Epithelial cell of proximal tubule (primary cell): ENCODE data around the gene SRGAP3. TPM values are rescaled to one million over a fixed set of nuclear protein-coding genes. Genes with fewer than 3 reads are reported as not detected.
"Not testable (repeated sequence)": the region's sequence is repeated elsewhere in the genome, so short reads cannot be mapped to it uniquely, and the experiment has no call there.

Experiments
- DNase-seq: peaks from one replicate; pipeline ENCODE4 v3.0.0-alpha.2; 2011; ENCODE audit warnings: low read depth
- H3K4me3 ChIP-seq: 2 replicates; pipeline ENCODE4 v1.5.1; 2011; ENCODE audit warnings: low read depth, mild to moderate bottlenecking, low read length
- CTCF ChIP-seq: conservative IDR thresholded peaks from 2 replicates; pipeline ENCODE4 v1.5.1; 2012; ENCODE audit warnings: low read depth, mild to moderate bottlenecking, low read length
- total RNA-seq: library from RNA; depleted of rRNA; stranded (reverse); fragments of >200 nt; gene quantifications from 2 replicates; pipeline ENCODE4 v1.2.3, GENCODE V29; 2015

SRGAP3 gene
- total RNA-seq, 1 donor from 2014 or later = 3.4 TPM

DNA sequence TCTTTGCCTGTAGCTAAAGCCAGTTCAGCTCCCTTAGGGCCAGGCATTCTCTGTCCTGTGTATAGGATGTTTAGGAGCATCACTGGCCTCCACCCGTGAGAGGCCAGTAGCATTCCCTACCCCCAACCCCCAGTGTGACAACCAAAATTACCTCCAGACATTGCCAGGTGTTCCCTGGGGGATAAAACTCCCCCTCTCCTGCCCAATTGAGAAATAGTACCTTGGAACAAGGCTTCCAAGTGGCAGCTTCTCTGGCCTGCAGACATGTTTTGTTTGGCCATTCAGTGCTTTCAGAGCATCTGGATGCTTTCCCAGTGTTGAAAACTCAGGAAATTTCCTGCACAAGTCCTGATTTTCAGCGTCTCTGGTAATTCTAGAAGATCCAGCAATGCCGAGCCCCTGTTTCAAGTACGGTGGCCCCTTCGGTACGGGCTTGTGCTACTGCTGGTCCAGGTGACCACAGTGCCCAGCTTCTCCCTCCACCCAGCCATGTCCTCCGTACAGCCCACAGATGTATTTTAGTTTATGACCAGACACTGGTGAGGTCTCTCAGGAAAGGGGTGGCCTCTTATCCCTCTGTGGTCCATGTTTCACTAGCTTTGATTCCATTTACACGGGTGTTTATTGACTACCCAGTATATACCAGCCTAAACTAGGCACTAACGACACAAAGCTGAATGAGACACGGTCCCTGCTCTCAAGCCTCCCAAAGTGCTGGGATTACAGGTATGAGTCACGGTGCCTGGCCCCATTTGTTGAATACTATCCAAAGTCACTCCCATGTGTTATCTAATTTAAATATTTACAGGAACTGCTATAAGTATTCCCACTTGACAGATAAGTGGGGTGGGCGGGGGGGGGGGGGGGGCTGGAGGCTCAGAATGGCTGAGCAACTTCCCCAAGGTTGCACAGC, 160.7 kb downstream of the SRGAP3 start:
- DNase-seq = no peak
- TF ChIP-seq CTCF = no peak

DNA sequence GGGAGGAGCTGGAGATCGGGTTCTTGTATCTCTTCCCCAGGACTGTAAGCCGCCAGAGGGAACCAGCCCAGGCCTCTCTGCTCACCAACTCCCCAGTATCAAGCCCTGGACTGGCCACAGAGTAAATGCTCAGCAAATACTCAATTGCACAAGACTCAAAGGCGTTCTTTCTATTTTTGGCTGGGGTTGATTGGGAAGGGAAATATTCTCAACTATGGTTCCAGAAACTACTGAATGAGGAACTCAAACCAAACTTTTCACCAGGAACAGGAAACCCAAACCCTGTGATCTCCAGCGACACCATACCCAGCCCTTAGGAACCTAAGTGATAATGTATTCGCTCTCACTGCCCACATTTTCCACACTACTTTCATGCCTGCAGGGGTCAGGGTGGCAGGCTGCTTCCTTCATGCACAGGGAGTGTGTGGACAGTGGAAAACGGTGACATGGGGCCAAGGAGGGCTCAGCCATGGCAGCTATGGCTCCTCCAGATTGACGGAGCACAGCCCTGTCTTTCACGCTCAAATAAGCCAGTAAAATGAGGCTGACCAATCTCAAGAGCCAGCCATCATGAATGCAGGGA, 161.5 kb downstream of the SRGAP3 start:
- DNase-seq = no peak
- H3K4me3 ChIP-seq = no peak overlapping the region
- peak; percentile 14 for TF ChIP-seq CTCF

More for the DNA sequence above, 160.7 kb downstream of the SRGAP3 start:
- no peak overlapping the region for H3K4me3 ChIP-seq

DNA sequence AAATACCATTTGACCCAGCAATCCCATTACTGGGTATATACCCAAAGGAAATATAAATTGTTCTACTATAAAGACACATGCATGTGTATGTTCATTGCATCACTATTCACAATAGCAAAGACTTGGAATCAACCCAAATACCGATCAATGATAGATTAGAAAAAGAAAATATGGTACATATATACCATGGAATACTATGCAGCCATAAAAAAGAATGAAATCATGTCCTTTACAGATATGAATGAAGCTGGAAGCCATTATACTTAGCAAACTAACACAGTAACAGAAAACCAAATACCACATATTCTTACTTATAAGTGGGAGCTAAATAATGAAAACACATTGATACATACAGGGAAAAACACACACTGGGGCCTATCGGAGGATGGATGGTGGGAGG, 164.0 kb downstream of the SRGAP3 start:
- not testable (repeated sequence) for H3K4me3 ChIP-seq, DNase-seq

GRCh38 chr3:9081184-9081818, 168.1 kb downstream of the SRGAP3 start:
- no peak overlapping the region for H3K4me3 ChIP-seq
- DNase-seq = no peak
- no peak for TF ChIP-seq CTCF

- no peak for TF ChIP-seq CTCF
- no peak for DNase-seq
- H3K4me3 ChIP-seq = no peak overlapping the region
Observed at GRCh38 chr3:9080163-9080562, 169.3 kb downstream of the SRGAP3 start.

GRCh38 chr3:9079676-9080075, 169.8 kb downstream of the SRGAP3 start:
- no peak for DNase-seq
- no peak for TF ChIP-seq CTCF
- no peak overlapping the region for H3K4me3 ChIP-seq

DNA sequence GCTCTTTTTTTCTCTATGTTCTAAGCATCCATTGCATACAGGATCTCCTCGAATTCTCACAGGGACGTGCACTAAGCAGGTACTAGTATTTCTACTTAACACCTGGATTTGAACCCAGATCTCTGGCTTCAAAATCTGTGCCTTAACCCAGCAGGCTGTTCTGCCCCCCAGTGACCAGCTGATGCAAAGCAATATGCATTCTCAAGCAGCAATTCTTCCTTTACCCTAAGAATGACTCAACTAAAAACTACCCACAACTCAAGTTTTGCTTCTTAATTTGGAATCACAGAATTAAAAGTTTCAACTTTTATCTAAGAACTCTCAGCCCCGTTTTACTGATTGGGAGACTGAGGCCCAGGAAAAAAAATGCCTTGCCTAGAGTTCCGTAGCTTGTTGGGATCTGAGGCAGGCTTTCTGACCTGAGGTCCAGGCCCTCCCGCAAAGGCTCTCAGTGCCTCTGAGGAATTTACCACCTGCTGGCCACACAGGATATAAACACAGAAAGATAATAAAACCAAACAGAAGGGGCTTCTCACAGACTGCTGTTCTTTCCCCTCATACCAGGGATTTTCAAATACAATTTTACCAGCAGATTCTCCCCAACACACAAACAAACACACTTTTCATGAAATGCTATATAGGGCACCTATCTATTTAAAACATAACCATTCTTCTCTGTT, 170.7 kb downstream of the SRGAP3 start:
- TF ChIP-seq CTCF = peak; percentile 40
- DNase-seq = no peak
- no peak overlapping the region for H3K4me3 ChIP-seq
